ENCODE measurements around the gene SRBD1. TPM values are rescaled to one million over a fixed set of nuclear protein-coding genes. Genes with fewer than 3 reads are reported as not detected.

SRBD1 gene
- polyA plus RNA-seq, 1 donor: 10.7 TPM

- peaks cover 49% of the 10 kb centered on the region for H3K36me3 ChIP-seq (ENCODE audit: control insufficient read depth, insufficient read depth, low read length)
These were observed 12.5 kb downstream of the SRBD1 start for GRCh38 chr2:45598545-45598944.

GRCh38 chr2:45596761-45597160 is 14.3 kb downstream of the SRBD1 start:
- Histone ChIP-seq H3K27ac (ENCODE audit: low read length) (no peak overlapping the region), H3K27me3 (ENCODE audit: control insufficient read depth, insufficient read depth, low read length) (no peaks in the 10 kb centered on the region), H3K4me3 (ENCODE audit: low read length) (no peak overlapping the region), H3K9me3 (ENCODE audit: control insufficient read depth, low read depth, low read length) (no peaks in the 10 kb centered on the region), H3K4me1 (ENCODE audit: control insufficient read depth, insufficient read depth, low read length) (no peaks in the 10 kb centered on the region), H3K36me3 (ENCODE audit: control insufficient read depth, insufficient read depth, low read length) (peaks cover 45% of the 10 kb centered on the region)
- DNase-seq: no peak
- no CpG with 5 or more reads among the region's 1 CpG for WGBS (ENCODE audit: insufficient coverage, low lambda C conversion rate)

More at GRCh38 chr2:45598545-45598944, 12.5 kb downstream of the SRBD1 start:
- H3K4me3 ChIP-seq (ENCODE audit: low read length): no peak overlapping the region
- no peaks in the 10 kb centered on the region for H3K9me3 ChIP-seq (ENCODE audit: control insufficient read depth, low read depth, low read length)
- H3K27me3 ChIP-seq (ENCODE audit: control insufficient read depth, insufficient read depth, low read length): no peaks in the 10 kb centered on the region
- no CpG with 5 or more reads among the region's 4 CpGs for WGBS (ENCODE audit: insufficient coverage, low lambda C conversion rate)
- H3K4me1 ChIP-seq (ENCODE audit: control insufficient read depth, insufficient read depth, low read length): no peaks in the 10 kb centered on the region
- H3K27ac ChIP-seq (ENCODE audit: low read length): no peak overlapping the region
- no peak for DNase-seq

- 100% methylated on average over 2 of the region's 4 CpGs for WGBS (ENCODE audit: insufficient coverage, low lambda C conversion rate)
These were observed 15.2 kb downstream of the SRBD1 start for GRCh38 chr2:45595721-45596435.

GRCh38 chr2:45591073-45591472 is 20.0 kb downstream of the SRBD1 start:
- no peak for DNase-seq
- Histone ChIP-seq H3K27ac (ENCODE audit: low read length) (no peak overlapping the region), H3K9me3 (ENCODE audit: control insufficient read depth, low read depth, low read length) (no peaks in the 10 kb centered on the region), H3K36me3 (ENCODE audit: control insufficient read depth, insufficient read depth, low read length) (peaks cover 7% of the 10 kb centered on the region), H3K4me1 (ENCODE audit: control insufficient read depth, insufficient read depth, low read length) (no peaks in the 10 kb centered on the region), H3K27me3 (ENCODE audit: control insufficient read depth, insufficient read depth, low read length) (no peaks in the 10 kb centered on the region), H3K4me3 (ENCODE audit: low read length) (no peak overlapping the region)
- WGBS (ENCODE audit: insufficient coverage, low lambda C conversion rate): 100% methylated on average over 1 of the region's 1 CpG

More at GRCh38 chr2:45595721-45596435, 15.2 kb downstream of the SRBD1 start:
- Histone ChIP-seq H3K4me3 (ENCODE audit: low read length) (no peak overlapping the region), H3K4me1 (ENCODE audit: control insufficient read depth, insufficient read depth, low read length) (no peaks in the 10 kb centered on the region), H3K36me3 (ENCODE audit: control insufficient read depth, insufficient read depth, low read length) (peaks cover 38% of the 10 kb centered on the region), H3K27ac (ENCODE audit: low read length) (no peak overlapping the region), H3K9me3 (ENCODE audit: control insufficient read depth, low read depth, low read length) (no peaks in the 10 kb centered on the region), H3K27me3 (ENCODE audit: control insufficient read depth, insufficient read depth, low read length) (no peaks in the 10 kb centered on the region)
- no peak for DNase-seq

GRCh38 chr2:45588158-45588829 is 22.8 kb downstream of the SRBD1 start:
- peaks cover 6% of the 10 kb centered on the region for H3K36me3 ChIP-seq (ENCODE audit: control insufficient read depth, insufficient read depth, low read length)
- no peaks in the 10 kb centered on the region for H3K9me3 ChIP-seq (ENCODE audit: control insufficient read depth, low read depth, low read length)
- 89% methylated on average over 1 of the region's 1 CpG for WGBS (ENCODE audit: insufficient coverage, low lambda C conversion rate)
- H3K27ac ChIP-seq (ENCODE audit: low read length): no peak overlapping the region
- DNase-seq: no peak
- no peaks in the 10 kb centered on the region for H3K27me3 ChIP-seq (ENCODE audit: control insufficient read depth, insufficient read depth, low read length)
- no peaks in the 10 kb centered on the region for H3K4me1 ChIP-seq (ENCODE audit: control insufficient read depth, insufficient read depth, low read length)
- no peak overlapping the region for H3K4me3 ChIP-seq (ENCODE audit: low read length)

- 100% methylated on average over 1 of the region's 5 CpGs for WGBS (ENCODE audit: insufficient coverage, low lambda C conversion rate)
- Histone ChIP-seq H3K4me3 (ENCODE audit: low read length) (no peak overlapping the region), H3K9me3 (ENCODE audit: control insufficient read depth, low read depth, low read length) (no peaks in the 10 kb centered on the region), H3K27me3 (ENCODE audit: control insufficient read depth, insufficient read depth, low read length) (no peaks in the 10 kb centered on the region), H3K27ac (ENCODE audit: low read length) (no peak overlapping the region), H3K36me3 (ENCODE audit: control insufficient read depth, insufficient read depth, low read length) (peaks cover under 1% of the 10 kb centered on the region), H3K4me1 (ENCODE audit: control insufficient read depth, insufficient read depth, low read length) (no peaks in the 10 kb centered on the region)
- no peak for DNase-seq
These were observed 24.5 kb downstream of the SRBD1 start for GRCh38 chr2:45586600-45586999.

GRCh38 chr2:45585267-45585861 is 25.7 kb downstream of the SRBD1 start:
- 76% methylated on average over 2 of the region's 5 CpGs for WGBS (ENCODE audit: insufficient coverage, low lambda C conversion rate)
- peak; percentile 9 to 23 for DNase-seq
- H3K36me3 ChIP-seq (ENCODE audit: control insufficient read depth, insufficient read depth, low read length): peaks cover 4% of the 10 kb centered on the region
- H3K27me3 ChIP-seq (ENCODE audit: control insufficient read depth, insufficient read depth, low read length): no peaks in the 10 kb centered on the region
- no peaks in the 10 kb centered on the region for H3K4me1 ChIP-seq (ENCODE audit: control insufficient read depth, insufficient read depth, low read length)
- no peak overlapping the region for H3K4me3 ChIP-seq (ENCODE audit: low read length)
- H3K27ac ChIP-seq (ENCODE audit: low read length): no peak overlapping the region
- no peaks in the 10 kb centered on the region for H3K9me3 ChIP-seq (ENCODE audit: control insufficient read depth, low read depth, low read length)

GRCh38 chr2:45583977-45584376 is 27.1 kb downstream of the SRBD1 start:
- H3K36me3 ChIP-seq (ENCODE audit: control insufficient read depth, insufficient read depth, low read length): peaks cover 6% of the 10 kb centered on the region
- H3K4me3 ChIP-seq (ENCODE audit: low read length): no peak overlapping the region
- no peaks in the 10 kb centered on the region for H3K9me3 ChIP-seq (ENCODE audit: control insufficient read depth, low read depth, low read length)
- WGBS (ENCODE audit: insufficient coverage, low lambda C conversion rate): 80% methylated on average over 1 of the region's 2 CpGs
- H3K27ac ChIP-seq (ENCODE audit: low read length): no peak overlapping the region
- no peaks in the 10 kb centered on the region for H3K27me3 ChIP-seq (ENCODE audit: control insufficient read depth, insufficient read depth, low read length)
- DNase-seq: no peak
- no peaks in the 10 kb centered on the region for H3K4me1 ChIP-seq (ENCODE audit: control insufficient read depth, insufficient read depth, low read length)

GRCh38 chr2:45582522-45582921 is 28.5 kb downstream of the SRBD1 start:
- no peaks in the 10 kb centered on the region for H3K27me3 ChIP-seq (ENCODE audit: control insufficient read depth, insufficient read depth, low read length)
- no CpG with 5 or more reads among the region's 1 CpG for WGBS (ENCODE audit: insufficient coverage, low lambda C conversion rate)
- H3K27ac ChIP-seq (ENCODE audit: low read length): no peak overlapping the region
- no peak for DNase-seq
- H3K4me3 ChIP-seq (ENCODE audit: low read length): no peak overlapping the region
- H3K36me3 ChIP-seq (ENCODE audit: control insufficient read depth, insufficient read depth, low read length): peaks cover 6% of the 10 kb centered on the region
- no peaks in the 10 kb centered on the region for H3K4me1 ChIP-seq (ENCODE audit: control insufficient read depth, insufficient read depth, low read length)
- no peaks in the 10 kb centered on the region for H3K9me3 ChIP-seq (ENCODE audit: control insufficient read depth, low read depth, low read length)

- Histone ChIP-seq H3K36me3 (ENCODE audit: control insufficient read depth, insufficient read depth, low read length) (peaks cover 17% of the 10 kb centered on the region), H3K27me3 (ENCODE audit: control insufficient read depth, insufficient read depth, low read length) (no peaks in the 10 kb centered on the region), H3K4me3 (ENCODE audit: low read length) (no peak overlapping the region), H3K9me3 (ENCODE audit: control insufficient read depth, low read depth, low read length) (no peaks in the 10 kb centered on the region), H3K27ac (ENCODE audit: low read length) (no peak overlapping the region), H3K4me1 (ENCODE audit: control insufficient read depth, insufficient read depth, low read length) (no peaks in the 10 kb centered on the region)
- DNase-seq: peak in 1 of 2 donors; percentile 4
- WGBS (ENCODE audit: insufficient coverage, low lambda C conversion rate): no CpG with 5 or more reads among the region's 5 CpGs
These were observed 32.8 kb downstream of the SRBD1 start for GRCh38 chr2:45578056-45578843.
